ENCODE data around the gene C19orf53.
"Not testable (repeated sequence)": the region's sequence is repeated elsewhere in the genome, so short reads cannot be mapped to it uniquely, and the experiment has no call there.

C19orf53 gene

DNA sequence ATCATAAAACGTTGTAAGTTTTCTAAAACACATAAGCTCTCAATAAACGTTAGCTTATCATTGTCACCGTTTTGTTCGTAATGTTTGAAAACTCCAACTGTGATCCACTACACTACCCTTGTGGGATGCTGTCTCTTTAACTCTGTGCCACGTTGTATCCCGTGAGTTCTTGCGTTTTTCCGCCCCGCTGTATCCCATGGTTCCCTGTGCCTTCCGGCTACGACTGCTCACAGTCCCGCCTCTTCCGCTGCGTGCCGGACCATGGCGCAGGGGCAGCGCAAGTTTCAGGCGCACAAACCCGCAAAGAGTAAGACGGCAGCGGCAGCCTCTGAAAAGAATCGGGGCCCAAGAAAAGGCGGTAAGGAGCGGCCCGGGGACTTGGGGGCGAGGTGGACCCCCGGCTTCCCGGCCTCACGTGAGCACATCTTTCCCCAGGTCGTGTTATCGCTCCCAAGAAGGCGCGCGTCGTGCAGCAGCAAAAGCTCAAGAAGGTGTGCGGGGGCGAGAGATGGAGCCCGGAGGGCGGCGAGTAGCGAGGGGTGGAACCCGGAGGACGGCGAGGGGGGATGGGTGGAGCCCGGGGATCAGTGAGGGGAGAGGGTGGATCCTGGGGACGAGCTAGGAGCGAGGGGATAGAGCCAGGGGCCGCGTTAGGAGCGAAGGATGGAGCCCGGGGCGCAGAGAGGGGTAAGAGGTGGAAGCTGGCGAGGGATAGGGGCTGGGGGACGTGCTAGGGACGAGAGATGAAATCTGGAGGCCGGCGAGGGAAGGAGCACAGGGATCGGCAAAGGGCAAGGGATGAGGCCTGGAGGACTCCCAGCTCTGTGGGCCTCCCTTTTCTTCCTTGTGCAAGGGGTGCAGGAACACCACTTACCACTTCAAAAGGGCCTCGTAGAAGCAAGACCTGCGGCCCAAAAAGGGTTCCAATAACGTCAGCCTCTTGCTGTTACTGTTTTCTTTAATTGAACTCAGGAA is at the start of gene C19orf53:
Gene C19orf53, plus strand, starts transcription at position 240 of the 975 bp plus-strand sequence. Its CDS starts 22 bp downstream, at position 262.
- peak; percentile 78 for DNase-seq (ENCODE audit: low read depth)

DNA sequence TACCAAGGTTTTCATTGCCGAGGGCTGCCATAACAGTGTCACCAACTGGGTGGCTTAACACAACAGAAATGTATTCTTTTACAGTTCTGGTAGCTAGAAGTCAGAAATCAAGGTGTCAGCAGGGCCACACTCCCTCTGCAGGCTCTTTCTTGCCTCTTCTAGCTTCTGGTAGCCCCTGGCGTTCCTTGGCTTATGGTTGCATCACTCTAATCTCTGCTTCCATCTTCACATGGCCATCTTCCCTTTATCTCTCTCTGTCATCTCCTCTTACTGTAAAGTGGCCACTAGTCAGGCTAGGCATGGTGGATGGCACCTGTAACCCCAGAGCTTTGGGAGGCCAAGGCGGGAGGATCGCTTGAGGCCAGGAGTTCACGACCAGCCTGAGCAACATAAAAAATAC is 47.9 kb upstream of the C19orf53 start:
- DNase-seq (ENCODE audit: low read depth): no peak

DNA sequence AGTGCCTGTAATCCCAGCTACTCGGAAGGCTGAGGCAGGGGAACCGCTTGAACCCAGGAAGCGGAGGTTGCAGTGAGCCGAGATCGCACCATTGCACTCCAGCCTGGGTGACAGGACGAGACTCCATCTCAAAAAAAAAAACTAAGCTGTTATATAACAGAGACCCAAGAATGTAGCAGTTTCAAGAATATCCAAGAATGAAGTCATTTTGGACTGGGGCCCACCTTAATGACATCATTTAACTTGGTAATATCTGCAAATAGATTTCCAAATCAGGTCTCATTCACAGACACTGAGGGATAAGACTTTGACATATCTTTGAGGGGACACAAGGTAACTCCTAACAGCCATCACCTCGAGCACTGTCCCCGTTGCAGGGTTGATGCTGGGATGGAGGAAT is 46.5 kb upstream of the C19orf53 start:
- DNase-seq (ENCODE audit: low read depth): no peak

DNA sequence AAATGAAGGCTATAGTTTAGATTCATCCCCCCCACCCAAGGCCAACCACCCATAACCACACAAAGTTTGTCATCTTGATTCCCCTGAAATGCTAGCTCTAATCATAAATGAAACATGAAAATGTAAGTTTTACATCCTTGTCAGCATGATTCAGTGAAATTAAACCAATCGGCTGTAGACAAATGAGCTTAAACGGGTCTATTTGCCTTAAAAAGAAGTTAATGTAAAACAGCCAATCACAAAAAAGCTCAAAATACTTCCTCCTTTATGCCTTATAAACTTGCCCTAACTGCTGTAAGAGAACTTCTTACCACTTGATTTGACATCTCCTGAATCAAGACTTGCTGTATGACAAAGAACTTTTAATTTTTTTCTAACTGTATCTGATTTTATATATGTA is 44.4 kb upstream of the C19orf53 start:
- no peak for DNase-seq (ENCODE audit: low read depth)

DNA sequence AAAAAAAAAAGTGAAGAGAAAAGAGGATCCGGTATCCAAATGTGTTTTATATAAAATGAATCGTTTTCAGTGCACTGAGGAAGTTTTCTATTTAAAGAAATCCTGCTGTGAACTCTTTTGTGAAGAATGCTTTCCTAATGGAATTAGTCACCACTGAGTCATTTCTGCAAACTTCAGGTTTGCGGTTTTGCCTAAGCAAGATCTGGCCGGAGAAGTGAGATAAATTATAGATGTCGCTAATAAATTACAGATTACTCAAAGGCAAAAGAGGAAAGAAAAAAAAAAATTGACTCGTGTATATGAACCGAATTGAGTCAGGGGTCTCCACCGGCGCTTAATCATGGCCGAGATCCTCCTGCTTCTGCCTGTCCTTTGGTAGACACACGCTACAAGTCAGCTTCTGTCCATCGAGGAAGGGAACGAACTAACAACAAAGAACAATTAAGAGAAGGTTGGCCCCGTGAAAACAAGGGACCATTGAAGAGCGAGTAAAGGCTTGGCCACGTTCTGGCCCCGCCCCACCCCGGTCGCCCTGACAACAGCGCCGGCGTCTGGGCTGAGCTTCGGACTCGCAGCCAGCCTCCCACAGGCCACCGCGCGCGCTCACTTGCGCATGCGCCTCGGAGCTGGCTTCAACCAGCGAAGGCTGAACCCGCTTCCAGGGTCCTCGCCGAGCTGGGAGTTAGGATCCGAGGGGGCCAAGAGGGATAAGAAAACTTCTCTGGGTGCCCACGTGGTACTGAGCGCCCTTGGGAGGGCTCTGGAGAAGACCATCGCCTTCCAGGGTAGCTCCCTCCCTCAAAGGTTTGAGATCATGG is 42.9 kb upstream of the C19orf53 start:
- DNase-seq (ENCODE audit: low read depth): peak; percentile 95

DNA sequence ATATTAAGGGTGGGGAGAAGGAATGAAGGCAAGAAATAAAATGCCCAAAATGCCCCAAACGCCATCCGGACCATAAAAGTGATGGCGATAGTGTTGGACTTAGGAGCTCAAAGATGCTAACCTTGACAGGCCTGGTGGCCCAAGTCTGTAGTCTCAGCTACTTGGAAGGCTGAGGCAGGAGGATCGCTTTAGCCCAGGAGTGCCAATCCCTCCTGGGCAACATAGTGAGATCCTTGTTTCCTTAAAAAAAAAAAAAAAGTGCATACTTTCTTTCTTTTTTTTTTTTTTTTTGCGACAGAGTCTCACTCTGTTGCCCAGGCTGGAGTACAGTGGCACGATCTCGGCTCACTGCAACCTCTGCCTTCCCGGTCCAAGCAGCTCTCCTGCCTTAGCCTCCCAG is 41.9 kb upstream of the C19orf53 start:
- no peak for DNase-seq (ENCODE audit: low read depth)

DNA sequence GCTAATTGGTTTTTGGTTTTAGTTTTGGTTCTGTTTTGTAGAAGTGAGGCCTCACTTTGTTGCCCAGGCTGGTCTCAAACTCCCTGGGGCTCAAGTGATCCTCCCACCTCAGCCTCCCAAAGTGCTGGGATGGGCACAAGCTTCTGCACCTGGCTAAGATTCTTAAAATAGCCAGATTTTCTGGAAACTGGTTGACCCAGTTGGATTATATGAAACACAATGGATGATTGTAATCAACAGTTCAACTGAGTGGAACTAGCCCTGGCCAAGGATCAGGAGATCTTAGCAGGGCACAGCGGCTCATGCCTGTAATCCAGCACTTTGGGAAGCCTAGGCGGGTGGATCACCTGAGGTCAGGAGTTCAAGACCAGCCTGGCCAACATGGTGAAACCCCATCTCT is 39.5 kb upstream of the C19orf53 start:
- DNase-seq (ENCODE audit: low read depth): no peak

DNA sequence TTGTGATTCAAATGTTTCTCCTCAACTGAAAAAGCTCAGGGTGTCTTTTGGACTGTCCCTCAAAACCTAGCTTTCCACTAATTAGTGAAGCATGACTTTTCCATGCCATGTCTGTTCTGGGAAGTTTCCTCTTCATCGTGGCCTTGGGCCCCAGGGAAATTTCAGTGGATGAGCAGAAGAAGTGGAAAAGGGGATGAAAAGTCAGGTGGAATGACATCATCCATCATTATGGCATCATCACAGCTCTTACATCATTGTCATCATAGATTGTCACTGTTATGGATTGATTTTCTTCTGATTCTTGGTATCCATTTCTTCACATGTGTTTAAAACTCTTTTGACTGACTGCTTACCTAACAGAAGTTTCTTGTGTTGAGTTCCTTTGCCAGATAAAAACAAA is 36.2 kb upstream of the C19orf53 start:
- no peak for DNase-seq (ENCODE audit: low read depth)

DNA sequence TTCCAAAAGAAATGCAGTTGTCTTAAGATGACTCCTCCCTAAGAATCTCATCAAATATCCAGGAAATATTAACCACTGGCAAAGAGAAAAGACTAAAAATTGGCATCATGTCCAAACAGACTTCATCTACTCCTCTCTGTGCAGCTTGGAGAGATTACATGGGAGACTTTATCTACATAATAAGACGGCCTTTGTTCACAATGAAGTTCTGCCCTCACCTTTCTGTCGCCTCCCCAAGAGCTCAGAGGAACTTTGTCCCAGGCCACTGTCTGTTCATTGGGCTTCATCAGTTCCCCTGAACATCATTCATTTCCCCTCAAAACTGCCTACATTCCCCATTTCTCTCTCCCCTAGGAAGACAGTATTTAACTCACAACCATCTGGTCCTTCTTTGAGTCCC is 32.4 kb upstream of the C19orf53 start:
- no peak for DNase-seq (ENCODE audit: low read depth)

DNA sequence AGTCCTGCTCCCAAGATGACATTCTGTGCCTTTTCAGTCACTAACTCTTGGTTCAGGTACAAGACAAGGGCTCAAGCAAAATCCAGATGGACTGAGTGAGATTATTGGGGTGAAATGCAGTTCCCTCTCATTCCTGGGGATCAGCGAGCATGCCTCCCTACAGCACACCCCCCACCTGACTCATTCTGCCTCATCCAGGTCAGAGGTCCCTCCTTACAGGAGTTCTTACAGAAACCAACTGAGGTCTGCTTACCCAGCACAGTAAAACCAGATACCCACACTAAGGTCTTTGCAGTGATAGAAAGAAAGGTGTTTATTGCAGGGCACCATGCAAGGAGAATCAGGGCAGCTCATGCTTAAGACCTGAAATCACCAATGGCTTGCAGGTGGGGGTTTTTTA is 31.5 kb upstream of the C19orf53 start:
- DNase-seq (ENCODE audit: low read depth): no peak

DNA sequence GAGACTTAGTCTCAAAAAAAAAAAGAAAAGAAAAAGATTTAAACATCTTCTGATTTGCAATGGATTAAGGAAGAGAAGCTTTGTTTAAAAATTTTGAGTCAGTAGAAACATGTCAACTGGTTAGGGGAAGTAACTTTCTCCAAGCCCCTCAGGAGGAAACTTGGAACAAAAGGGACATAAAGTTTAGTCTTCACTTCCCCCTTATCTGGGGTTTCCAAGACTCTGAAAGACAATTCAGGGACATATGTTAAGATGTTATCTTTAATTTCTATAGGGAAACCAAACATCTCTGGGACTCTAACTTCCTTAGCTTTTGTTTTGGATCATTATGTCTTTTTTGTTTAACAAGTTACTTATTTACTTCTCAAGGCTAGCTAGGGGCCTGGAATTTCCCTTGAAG is 30.1 kb upstream of the C19orf53 start:
- no peak for DNase-seq (ENCODE audit: low read depth)

DNA sequence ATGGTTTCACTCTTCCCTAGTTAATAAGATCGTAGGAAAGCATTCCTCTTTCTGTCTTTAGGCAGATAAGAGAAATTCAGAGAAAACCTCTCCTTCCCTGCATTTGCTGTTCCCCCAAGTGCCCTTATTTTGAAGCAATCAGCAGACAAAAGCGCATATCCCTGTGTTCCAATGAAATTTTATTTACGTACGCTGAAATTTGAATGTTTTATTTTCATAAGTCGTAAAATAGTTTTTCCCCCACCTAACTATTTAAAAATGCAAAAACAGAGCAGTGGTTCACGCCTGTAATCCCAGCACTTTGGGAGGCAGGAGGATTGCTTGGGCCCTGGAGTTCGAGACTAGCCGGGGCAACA is 27.2 kb upstream of the C19orf53 start:
- no peak for DNase-seq (ENCODE audit: low read depth)

DNA sequence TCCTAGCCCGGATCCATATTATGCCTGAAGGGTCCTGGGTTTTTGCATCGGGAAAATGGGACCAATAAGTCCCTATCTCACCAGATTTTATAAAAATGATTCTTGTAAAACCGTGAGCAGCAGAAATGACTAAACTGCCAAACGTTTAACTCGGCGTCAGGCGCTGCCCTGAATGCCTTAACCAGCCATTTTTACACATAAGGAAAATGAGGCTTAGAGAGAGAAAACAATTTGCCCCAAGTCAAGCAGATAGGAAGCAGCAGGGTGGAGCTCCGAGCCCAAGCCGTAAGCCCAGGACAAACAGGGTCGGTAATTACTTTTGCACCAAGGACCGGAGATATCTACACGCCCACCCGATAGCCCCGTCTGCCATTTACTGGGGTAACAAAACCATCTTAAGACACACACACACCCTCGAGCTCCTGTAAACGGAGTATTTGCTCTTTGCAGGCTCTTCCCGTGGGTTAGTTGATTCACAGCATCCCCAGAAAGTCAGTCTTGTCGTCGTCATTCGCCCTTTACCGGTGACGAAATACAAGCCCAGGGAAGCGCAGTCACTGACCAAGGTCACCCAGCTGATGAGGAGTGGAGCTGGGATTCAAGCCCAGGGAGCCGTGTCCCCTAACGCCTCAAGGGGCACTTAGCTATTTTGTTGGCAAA is 26.0 kb upstream of the C19orf53 start:
- DNase-seq (ENCODE audit: low read depth): no peak

DNA sequence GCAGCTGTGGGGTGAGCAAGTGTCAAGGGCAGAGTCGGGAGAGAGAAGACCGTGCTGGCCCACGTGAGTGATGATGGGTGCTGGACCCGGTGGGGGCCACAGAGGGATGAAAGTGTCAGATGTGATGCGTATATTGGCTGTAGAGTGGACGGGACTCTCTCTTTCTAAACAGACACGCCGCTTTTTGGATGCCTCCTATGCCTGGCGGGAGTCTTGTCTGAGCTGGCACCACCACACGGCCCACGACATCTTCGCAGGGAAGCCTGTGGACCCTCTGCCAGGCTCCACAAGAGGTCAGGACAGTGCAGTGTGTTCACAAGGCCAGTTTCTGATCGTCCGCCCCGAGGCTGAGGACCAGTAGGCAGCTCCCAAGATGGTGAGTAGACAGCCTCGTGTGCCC is 22.8 kb upstream of the C19orf53 start:
- no peak for DNase-seq (ENCODE audit: low read depth)

DNA sequence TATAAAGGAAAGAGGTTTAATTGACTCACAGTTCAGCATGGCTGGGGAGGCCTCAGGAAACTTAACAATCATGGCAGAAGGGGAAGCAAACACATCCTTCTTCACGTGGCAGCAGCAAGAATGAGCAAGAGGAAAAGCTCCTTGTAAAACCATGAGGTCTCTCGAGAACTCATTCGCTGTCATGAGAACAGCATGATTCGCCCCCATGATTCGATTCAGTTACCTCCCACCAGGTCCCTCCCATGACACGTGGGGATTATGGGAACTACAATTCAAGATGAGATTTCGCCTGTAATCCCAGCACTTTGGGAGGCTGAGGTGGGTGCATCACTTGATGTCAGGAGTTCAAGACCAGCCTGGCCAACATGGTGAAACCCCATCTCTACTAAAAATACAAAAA is 20.6 kb upstream of the C19orf53 start:
- not testable (repeated sequence) for DNase-seq (ENCODE audit: low read depth)

DNA sequence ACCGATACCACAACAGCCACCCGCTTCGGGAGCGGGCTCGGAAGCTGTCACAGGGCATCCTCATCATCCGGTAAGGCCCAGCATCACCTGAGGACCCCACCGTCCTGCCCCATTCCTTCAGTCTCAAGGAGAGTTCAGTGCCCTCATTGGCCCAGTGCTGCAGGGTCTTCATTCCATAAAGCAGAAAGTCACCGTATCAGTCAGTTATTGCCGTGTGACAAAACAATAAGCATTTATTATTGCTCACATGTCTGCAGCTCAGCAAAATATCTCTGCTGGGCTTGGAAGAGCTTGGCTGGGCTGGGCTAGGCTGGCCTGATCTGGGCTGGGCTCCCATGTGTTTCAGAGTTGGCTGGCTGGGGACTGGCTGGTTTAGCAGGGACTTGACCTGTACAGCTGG is 18.0 kb upstream of the C19orf53 start:
- no peak for DNase-seq (ENCODE audit: low read depth)

DNA sequence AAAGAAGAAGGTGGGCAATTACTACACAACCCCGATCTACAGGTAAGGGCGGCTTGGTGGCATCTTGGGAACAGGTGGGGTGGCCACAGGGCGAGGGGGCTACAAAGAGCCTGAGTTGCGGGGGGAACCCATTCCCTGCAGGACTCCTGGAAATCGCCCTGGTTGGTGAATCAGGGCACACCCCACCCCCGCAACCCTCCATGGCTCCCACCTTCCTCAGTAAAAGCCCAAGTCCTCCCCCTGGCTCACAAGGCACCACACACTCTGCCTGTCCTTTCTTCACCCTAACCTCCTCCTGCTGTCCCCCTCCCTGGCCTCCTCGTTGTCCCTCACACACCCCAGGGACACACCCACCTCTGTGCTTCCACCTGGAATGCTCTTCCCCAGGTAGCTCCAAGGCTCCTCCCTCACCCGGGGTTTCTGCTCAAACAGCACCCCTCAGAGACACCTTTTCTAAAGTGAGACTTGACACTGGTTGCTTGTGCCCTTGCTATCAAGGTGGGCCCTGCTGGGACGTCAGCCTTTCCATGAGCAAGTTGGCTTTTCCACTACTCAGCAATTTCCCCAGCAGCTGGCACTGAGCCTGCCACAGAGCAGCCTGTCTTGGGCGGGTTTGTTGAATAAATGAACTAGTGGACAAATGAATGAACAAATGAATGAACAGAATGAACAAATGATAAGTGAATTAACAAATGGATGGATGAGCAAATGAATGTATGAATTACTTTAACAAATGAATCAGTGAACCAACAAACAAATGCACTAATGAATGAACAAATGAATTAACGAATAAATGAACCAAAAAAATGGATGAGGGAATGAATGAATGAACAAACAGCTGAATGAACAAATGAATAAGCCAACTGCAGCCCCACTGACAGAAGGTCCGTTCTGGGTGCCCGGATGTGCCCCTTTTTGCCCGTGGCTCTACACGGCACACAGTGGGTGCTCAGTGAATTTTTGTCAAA is 16.2 kb upstream of the C19orf53 start:
- DNase-seq (ENCODE audit: low read depth): no peak

DNA sequence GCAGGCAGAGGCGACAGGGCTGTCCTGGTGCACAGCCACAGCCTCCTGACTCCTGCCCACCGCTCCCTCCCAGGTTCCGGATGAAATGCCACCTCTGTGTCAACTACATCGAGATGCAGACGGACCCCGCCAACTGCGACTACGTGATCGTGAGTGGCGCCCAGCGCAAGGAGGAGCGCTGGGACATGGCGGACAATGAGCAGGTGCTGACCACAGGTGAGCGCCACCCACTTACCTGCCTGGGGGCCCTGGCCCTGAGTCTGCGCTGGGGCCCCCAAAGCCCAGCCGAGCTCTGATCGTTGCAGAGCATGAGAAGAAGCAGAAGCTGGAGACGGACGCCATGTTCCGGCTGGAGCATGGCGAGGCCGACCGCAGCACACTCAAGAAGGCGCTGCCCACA is 15.5 kb upstream of the C19orf53 start:
- no peak for DNase-seq (ENCODE audit: low read depth)

DNA sequence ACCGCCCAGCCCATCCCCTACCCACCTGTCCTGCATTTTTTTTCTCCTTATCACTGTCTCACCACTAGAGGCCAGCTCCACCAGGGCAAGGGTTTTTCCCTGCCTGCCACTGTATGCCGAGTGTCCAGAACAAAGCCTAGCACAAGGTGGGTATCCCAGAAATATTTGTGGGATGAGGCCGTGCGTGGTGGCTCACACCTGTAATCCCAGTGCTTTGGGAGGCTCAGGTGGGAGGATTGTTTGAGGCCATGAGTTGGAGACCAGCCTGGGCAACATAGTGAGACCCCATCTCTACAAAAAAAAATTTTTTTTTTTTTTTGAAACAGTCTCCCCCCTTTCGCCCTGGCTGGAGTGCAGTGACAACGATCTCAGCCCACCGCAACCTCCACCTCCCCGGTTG is 12.8 kb upstream of the C19orf53 start:
- no peak for DNase-seq (ENCODE audit: low read depth)

DNA sequence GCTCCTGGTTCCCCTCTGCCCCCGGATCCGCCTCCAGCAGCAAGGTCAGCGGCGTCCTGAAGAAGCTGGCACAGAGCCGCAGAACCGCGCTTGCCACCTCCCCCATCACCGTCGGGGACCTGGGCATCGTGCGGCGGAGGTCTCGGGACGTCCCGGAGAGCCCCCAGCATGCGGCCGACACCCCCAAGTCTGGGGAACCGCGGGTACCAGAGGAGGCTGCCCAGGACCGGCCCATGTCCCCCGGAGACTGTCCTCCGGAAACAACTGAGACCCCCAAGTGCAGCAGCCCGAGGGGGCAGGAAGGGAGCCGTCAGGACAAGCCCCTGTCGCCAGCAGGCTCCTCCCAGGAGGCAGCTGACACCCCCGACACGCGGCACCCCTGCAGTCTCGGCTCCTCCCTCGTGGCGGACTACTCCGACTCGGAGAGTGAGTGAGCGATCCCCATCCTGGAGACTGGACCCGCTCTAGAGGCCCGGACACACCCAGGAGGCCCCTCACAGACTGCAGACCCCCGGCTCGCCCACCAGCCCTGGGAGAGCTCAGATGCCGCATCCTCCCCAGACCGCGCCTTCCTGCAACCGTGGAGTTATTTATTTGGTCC is 11.5 kb upstream of the C19orf53 start:
- no peak for DNase-seq (ENCODE audit: low read depth)

DNA sequence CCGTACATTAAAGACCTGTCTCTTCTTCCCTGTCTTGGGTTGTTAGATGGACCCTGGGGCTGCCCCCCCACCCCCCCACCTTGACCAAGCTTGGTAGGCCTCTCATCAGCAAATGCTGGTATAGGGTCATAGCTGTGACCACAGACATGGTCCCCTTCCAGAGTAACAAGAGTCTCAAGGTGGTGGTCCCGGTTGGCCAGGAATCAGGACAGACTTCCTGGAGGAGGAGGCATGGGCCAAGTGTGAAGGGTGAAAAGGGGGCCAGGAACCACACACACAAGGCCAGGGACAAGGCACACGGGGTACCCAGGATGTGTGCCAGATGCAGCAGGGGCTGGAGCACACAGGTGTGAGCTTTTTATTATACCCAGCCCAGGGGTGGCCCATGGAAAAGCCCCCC is 11.0 kb upstream of the C19orf53 start:
- no peak for DNase-seq (ENCODE audit: low read depth)

All from activated gamma-delta T cell treated with anti-CD3 and anti-CD28 coated beads, Interleukin-2, amount 50 U/mL, for 16 hours (primary cell).